Measurements from ENCODE around the gene TRPM2. TPM values are rescaled to one million over a fixed set of nuclear protein-coding genes. Genes with fewer than 3 reads are reported as not detected.

Gene TRPM2
- total and polyA plus RNA-seq, 10 of the 15 experiments (the other 5 are each of a cell fraction or from before 2014, with no cell fraction given): 0.03 to 9.1 (median 2.6) TPM

DNA sequence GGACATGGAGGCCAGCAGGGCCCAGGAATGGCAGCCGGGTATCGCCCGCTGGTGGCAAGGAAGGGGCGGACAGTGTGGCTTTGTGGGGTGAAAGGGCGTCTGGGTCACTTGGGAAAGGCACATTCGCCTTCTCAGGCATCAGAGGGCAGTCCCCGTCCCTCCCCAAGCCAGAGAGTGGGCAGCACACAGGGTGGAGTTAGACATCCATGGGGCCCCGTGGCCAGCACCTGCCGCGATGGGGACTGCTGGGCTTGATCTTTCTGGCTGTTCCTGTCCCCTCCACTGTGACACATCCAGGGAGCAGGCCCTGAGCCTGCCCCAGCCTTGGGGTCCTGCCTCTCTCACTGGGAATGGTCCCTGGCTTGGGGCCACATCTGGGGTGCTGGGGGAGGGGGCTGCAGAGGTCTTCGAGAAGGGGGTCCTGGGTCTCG lies 4.0 kb upstream of the TRPM2 start (continued):
- TF ChIP-seq, protein P1, sequence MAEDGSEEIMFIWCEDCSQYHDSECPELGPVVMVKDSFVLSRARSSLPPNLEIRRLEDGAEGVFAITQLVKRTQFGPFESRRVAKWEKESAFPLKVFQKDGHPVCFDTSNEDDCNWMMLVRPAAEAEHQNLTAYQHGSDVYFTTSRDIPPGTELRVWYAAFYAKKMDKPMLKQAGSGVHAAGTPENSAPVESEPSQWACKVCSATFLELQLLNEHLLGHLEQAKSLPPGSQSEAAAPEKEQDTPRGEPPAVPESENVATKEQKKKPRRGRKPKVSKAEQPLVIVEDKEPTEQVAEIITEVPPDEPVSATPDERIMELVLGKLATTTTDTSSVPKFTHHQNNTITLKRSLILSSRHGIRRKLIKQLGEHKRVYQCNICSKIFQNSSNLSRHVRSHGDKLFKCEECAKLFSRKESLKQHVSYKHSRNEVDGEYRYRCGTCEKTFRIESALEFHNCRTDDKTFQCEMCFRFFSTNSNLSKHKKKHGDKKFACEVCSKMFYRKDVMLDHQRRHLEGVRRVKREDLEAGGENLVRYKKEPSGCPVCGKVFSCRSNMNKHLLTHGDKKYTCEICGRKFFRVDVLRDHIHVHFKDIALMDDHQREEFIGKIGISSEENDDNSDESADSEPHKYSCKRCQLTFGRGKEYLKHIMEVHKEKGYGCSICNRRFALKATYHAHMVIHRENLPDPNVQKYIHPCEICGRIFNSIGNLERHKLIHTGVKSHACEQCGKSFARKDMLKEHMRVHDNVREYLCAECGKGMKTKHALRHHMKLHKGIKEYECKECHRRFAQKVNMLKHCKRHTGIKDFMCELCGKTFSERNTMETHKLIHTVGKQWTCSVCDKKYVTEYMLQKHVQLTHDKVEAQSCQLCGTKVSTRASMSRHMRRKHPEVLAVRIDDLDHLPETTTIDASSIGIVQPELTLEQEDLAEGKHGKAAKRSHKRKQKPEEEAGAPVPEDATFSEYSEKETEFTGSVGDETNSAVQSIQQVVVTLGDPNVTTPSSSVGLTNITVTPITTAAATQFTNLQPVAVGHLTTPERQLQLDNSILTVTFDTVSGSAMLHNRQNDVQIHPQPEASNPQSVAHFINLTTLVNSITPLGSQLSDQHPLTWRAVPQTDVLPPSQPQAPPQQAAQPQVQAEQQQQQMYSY (CRISPR knock-in tag; IDR thresholded peaks at IDR 0.05): no peak
- TF ChIP-seq RB1 (IDR thresholded peaks at IDR 0.05; ENCODE audit: borderline replicate concordance): no peak
- TF ChIP-seq, protein P2, sequence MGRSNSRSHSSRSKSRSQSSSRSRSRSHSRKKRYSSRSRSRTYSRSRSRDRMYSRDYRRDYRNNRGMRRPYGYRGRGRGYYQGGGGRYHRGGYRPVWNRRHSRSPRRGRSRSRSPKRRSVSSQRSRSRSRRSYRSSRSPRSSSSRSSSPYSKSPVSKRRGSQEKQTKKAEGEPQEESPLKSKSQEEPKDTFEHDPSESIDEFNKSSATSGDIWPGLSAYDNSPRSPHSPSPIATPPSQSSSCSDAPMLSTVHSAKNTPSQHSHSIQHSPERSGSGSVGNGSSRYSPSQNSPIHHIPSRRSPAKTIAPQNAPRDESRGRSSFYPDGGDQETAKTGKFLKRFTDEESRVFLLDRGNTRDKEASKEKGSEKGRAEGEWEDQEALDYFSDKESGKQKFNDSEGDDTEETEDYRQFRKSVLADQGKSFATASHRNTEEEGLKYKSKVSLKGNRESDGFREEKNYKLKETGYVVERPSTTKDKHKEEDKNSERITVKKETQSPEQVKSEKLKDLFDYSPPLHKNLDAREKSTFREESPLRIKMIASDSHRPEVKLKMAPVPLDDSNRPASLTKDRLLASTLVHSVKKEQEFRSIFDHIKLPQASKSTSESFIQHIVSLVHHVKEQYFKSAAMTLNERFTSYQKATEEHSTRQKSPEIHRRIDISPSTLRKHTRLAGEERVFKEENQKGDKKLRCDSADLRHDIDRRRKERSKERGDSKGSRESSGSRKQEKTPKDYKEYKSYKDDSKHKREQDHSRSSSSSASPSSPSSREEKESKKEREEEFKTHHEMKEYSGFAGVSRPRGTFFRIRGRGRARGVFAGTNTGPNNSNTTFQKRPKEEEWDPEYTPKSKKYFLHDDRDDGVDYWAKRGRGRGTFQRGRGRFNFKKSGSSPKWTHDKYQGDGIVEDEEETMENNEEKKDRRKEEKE (IDR thresholded peaks at IDR 0.05): no peak
- no peak for TF ChIP-seq SMAD1 (IDR thresholded peaks at IDR 0.05; ENCODE audit: low read depth, partially characterized antibody)
- TF ChIP-seq ESRRA (IDR thresholded peaks at IDR 0.05; ENCODE audit: low read length): no peak
- TF ChIP-seq KLF5 (IDR thresholded peaks at IDR 0.05; ENCODE audit: partially characterized antibody): no peak
- TF ChIP-seq CHD4 (IDR thresholded peaks at IDR 0.05): no peak
- TF ChIP-seq HDAC6 (IDR thresholded peaks at IDR 0.05; ENCODE audit: unreplicated experiment): no peak
